ENCODE data around the gene SGSH.

Gene SGSH

GRCh38 chr17:80214878-80215210, 5.3 kb downstream of the SGSH start:
- TF ChIP-seq CTCF (IDR thresholded peaks at IDR 0.05; ENCODE audit: low read depth, low read length, missing control alignments): no peak
- no peak for DNase-seq (ENCODE audit: extremely low read depth, low read depth)
- H3K4me3 ChIP-seq (replicated peaks; ENCODE audit: low read depth, low read length): no peak overlapping the region

GRCh38 chr17:80214012-80214877, 5.9 kb downstream of the SGSH start:
- DNase-seq (ENCODE audit: extremely low read depth, low read depth): no peak
- H3K4me3 ChIP-seq (replicated peaks; ENCODE audit: low read depth, low read length): no peak overlapping the region
- TF ChIP-seq CTCF (IDR thresholded peaks at IDR 0.05; ENCODE audit: low read depth, low read length, missing control alignments): no peak

- no peak overlapping the region for H3K4me3 ChIP-seq (replicated peaks; ENCODE audit: low read depth, low read length)
- no peak for TF ChIP-seq CTCF (IDR thresholded peaks at IDR 0.05; ENCODE audit: low read depth, low read length, missing control alignments)
- no peak for DNase-seq (ENCODE audit: extremely low read depth, low read depth)
These were observed 6.5 kb downstream of the SGSH start for GRCh38 chr17:80213643-80213975.

- no peak for TF ChIP-seq CTCF (IDR thresholded peaks at IDR 0.05; ENCODE audit: low read depth, low read length, missing control alignments)
These were observed 7.0 kb downstream of the SGSH start for GRCh38 chr17:80212962-80213642.

GRCh38 chr17:80212511-80212910, 7.6 kb downstream of the SGSH start:
- no peak for TF ChIP-seq CTCF (IDR thresholded peaks at IDR 0.05; ENCODE audit: low read depth, low read length, missing control alignments)
- DNase-seq (ENCODE audit: extremely low read depth, low read depth): no peak
- H3K4me3 ChIP-seq (replicated peaks; ENCODE audit: low read depth, low read length): no peak overlapping the region

More at GRCh38 chr17:80212962-80213642, 7.0 kb downstream of the SGSH start:
- H3K4me3 ChIP-seq (replicated peaks; ENCODE audit: low read depth, low read length): no peak overlapping the region
- DNase-seq (ENCODE audit: extremely low read depth, low read depth): no peak

- no peak overlapping the region for H3K4me3 ChIP-seq (replicated peaks; ENCODE audit: low read depth, low read length)
- DNase-seq (ENCODE audit: extremely low read depth, low read depth): no peak
- no peak for TF ChIP-seq CTCF (IDR thresholded peaks at IDR 0.05; ENCODE audit: low read depth, low read length, missing control alignments)
These were observed 8.0 kb downstream of the SGSH start for GRCh38 chr17:80212109-80212508.

All from HFF-Myc (cell line).